H9 (cell line): Measurements from ENCODE around the gene AMH. TPM values are rescaled to one million over a fixed set of nuclear protein-coding genes. Genes with fewer than 3 reads are reported as not detected.

Experiments
- DNase-seq: peaks from one replicate; pipeline ENCODE4 v3.0.0-alpha.2; 2017
- H2AFZ ChIP-seq: one replicate; pipeline ENCODE4 v1.6.1; 2013; ENCODE audit warnings: mild to moderate bottlenecking, low read length, control low read depth, moderate library complexity
- H2AK5ac ChIP-seq: 2 replicates; pipeline ENCODE4 v1.6.1; 2013; ENCODE audit warnings: low read length, control low read depth, mixed read lengths; ENCODE audit not compliant: insufficient read length
- H2BK120ac ChIP-seq: one replicate; pipeline ENCODE4 v1.6.1; 2013; ENCODE audit warnings: low read depth, mild to moderate bottlenecking, low read length, control low read depth, inconsistent platforms; ENCODE audit not compliant: poor library complexity, severe bottlenecking
- H2BK12ac ChIP-seq: 2 replicates; pipeline ENCODE4 v1.6.1; 2013; ENCODE audit warnings: low read length, control low read depth, mixed read lengths, low read depth; ENCODE audit not compliant: insufficient read length
- H2BK15ac ChIP-seq: 2 replicates; pipeline ENCODE4 v1.6.1; 2013; ENCODE audit warnings: low read depth, low read length, control low read depth
- H2BK20ac ChIP-seq: one replicate; pipeline ENCODE4 v1.6.1; 2013; ENCODE audit warnings: low read depth, mild to moderate bottlenecking, low read length, control low read depth, inconsistent platforms; ENCODE audit not compliant: poor library complexity, severe bottlenecking
- H2BK5ac ChIP-seq: 2 replicates; pipeline ENCODE4 v1.6.1; 2013; ENCODE audit warnings: low read length, control low read depth, mixed read lengths; ENCODE audit not compliant: insufficient read length
- H3K14ac ChIP-seq: 2 replicates; pipeline ENCODE4 v1.6.1; 2013; ENCODE audit warnings: low read length, control low read depth; ENCODE audit not compliant: insufficient read depth
- H3K18ac ChIP-seq: 2 replicates; pipeline ENCODE4 v1.6.1; 2013; ENCODE audit warnings: low read depth, mild to moderate bottlenecking, mixed read lengths, low read length, control low read depth; ENCODE audit not compliant: insufficient read length
- H3K23ac ChIP-seq: 2 replicates; pipeline ENCODE4 v1.6.1; 2013; ENCODE audit warnings: low read length, control low read depth, mixed read lengths, low read depth; ENCODE audit not compliant: insufficient read length
- H3K23me2 ChIP-seq: 2 replicates; pipeline ENCODE4 v1.6.1; 2013; ENCODE audit warnings: low read depth, mild to moderate bottlenecking, mixed read lengths, low read length, control low read depth; ENCODE audit not compliant: insufficient read length, poor library complexity, severe bottlenecking
- H3K27ac ChIP-seq: 2 replicates; pipeline ENCODE4 v1.5.1; 2013; ENCODE audit warnings: low read length, control low read depth, mixed read lengths, low read depth; ENCODE audit not compliant: insufficient read length
- H3K27me3 ChIP-seq: 2 replicates; pipeline ENCODE4 v1.6.1; 2013; ENCODE audit warnings: low read length, control low read depth, inconsistent platforms; ENCODE audit not compliant: insufficient read depth
- H3K4ac ChIP-seq: 2 replicates; pipeline ENCODE4 v1.6.1; 2013; ENCODE audit warnings: low read depth, mild to moderate bottlenecking, control low read depth, inconsistent platforms, low read length, moderate library complexity
- H3K4me1 ChIP-seq: 2 replicates; pipeline ENCODE4 v1.6.1; 2013; ENCODE audit warnings: low read length, control low read depth, inconsistent platforms; ENCODE audit not compliant: insufficient read depth
- H3K4me2 ChIP-seq: 2 replicates; pipeline ENCODE4 v1.6.1; 2013; ENCODE audit warnings: low read length, control low read depth, mixed read lengths; ENCODE audit not compliant: insufficient read length, insufficient read depth
- H3K56ac ChIP-seq: 2 replicates; pipeline ENCODE4 v1.6.1; 2013; ENCODE audit warnings: low read depth, mild to moderate bottlenecking, mixed read lengths, low read length, control low read depth; ENCODE audit not compliant: insufficient read length
- H3K79me1 ChIP-seq: 2 replicates; pipeline ENCODE4 v1.6.1; 2013; ENCODE audit warnings: low read depth, mild to moderate bottlenecking, moderate library complexity, low read length, control low read depth, inconsistent platforms; ENCODE audit not compliant: insufficient read depth, poor library complexity, severe bottlenecking
- H3K79me2 ChIP-seq: 2 replicates; pipeline ENCODE4 v1.6.1; 2013; ENCODE audit warnings: low read length, control low read depth, inconsistent platforms; ENCODE audit not compliant: insufficient read depth
- H3K9ac ChIP-seq: 2 replicates; pipeline ENCODE4 v1.6.1; 2013; ENCODE audit warnings: low read length, control low read depth, mixed read lengths; ENCODE audit not compliant: insufficient read length; ENCODE audit errors: extremely low read depth
- H3K9me3 ChIP-seq: one replicate; pipeline ENCODE4 v1.6.1; 2013; ENCODE audit warnings: low read depth, low read length, inconsistent platforms; ENCODE audit not compliant: control insufficient read depth
- H3T11ph ChIP-seq: one replicate; pipeline ENCODE4 v1.6.1; 2013; ENCODE audit warnings: mild to moderate bottlenecking, low read length, control low read depth, inconsistent platforms
- H4K20me1 ChIP-seq: one replicate; pipeline ENCODE4 v1.6.1; 2013; ENCODE audit not compliant: control insufficient read depth, insufficient read length, insufficient read depth
- H4K5ac ChIP-seq: 2 replicates; pipeline ENCODE4 v1.6.1; 2013; ENCODE audit warnings: low read depth, mild to moderate bottlenecking, mixed read lengths, low read length, control low read depth; ENCODE audit not compliant: insufficient read length
- H4K8ac ChIP-seq: replicated peaks from 2 replicates; pipeline ENCODE4 v1.6.1; 2013; ENCODE audit warnings: low read length, control low read depth, mixed read lengths, low read depth; ENCODE audit not compliant: insufficient read length
- H4K91ac ChIP-seq: 2 replicates; pipeline ENCODE4 v1.6.1; 2013; ENCODE audit warnings: low read depth, mild to moderate bottlenecking, moderate library complexity, mixed read lengths, low read length, control low read depth; ENCODE audit not compliant: insufficient read length
- H3K27ac Mint-ChIP-seq, 3 experiments: 2 replicates in 2 of 3; 3 replicates in 1 of 3; pipeline ENCODE4 v1.8.0; 2020 to 2021; ENCODE audit warnings: mixed read lengths in 3 of 3, mild to moderate bottlenecking in 1 of 3, moderate library complexity in 1 of 3
- H3K27me3 Mint-ChIP-seq: 2 replicates; pipeline ENCODE4 v1.8.0; 2021; ENCODE audit warnings: low read depth, mild to moderate bottlenecking, moderate library complexity, mixed read lengths
- H3K36me3 Mint-ChIP-seq, 3 experiments: 2 replicates in 2 of 3; 3 replicates in 1 of 3; pipeline ENCODE4 v1.8.0; 2020 to 2021; ENCODE audit warnings: low read depth in 3 of 3, mixed read lengths in 3 of 3; ENCODE audit not compliant: insufficient read depth in 1 of 3
- H3K4me1 Mint-ChIP-seq, 2 experiments: 2 replicates each; pipeline ENCODE4 v1.8.0; 2020; ENCODE audit warnings: mixed read lengths in 2 of 2
- H3K4me3 Mint-ChIP-seq, 2 experiments: 2 replicates in 1 of 2; 3 replicates in 1 of 2; pipeline ENCODE4 v1.8.0; 2020 to 2021; ENCODE audit warnings: mild to moderate bottlenecking in 2 of 2, mixed read lengths in 2 of 2, moderate library complexity in 1 of 2
- H3K9me3 Mint-ChIP-seq, 2 experiments: 2 replicates in 1 of 2; 3 replicates in 1 of 2; pipeline ENCODE4 v1.8.0; 2020; ENCODE audit warnings: mild to moderate bottlenecking in 2 of 2, mixed read lengths in 2 of 2, moderate library complexity in 1 of 2
- WGBS: extraction: QIAGEN DNeasy Blood & Tissue Kit; methylation state at CpG from one replicate; pipeline ENCODE4 v1.1.7; 2013; ENCODE audit warnings: missing lambda C conversion rate, low lambda C conversion rate, mixed read lengths; ENCODE audit not compliant: insufficient read length; ENCODE audit errors: extremely low coverage; 5-methylcytosine and 5-hydroxymethylcytosine counted together
- total RNA-seq: library from RNA; stranded (reverse); gene quantifications from 2 replicates; pipeline ENCODE4 v1.2.1, GENCODE V29; 2021
- TF ChIP-seq, protein P1 (sequence below): fragments of 200-600 bp; sonication (generic); conservative IDR thresholded peaks from 3 replicates; pipeline ENCODE4 v1.8.0; 2021; ENCODE audit warnings: antibody characterized with exemption, mild to moderate bottlenecking

Gene AMH
- total RNA-seq, 1 experiment from 2014 or later: 70.7 TPM

DNA sequence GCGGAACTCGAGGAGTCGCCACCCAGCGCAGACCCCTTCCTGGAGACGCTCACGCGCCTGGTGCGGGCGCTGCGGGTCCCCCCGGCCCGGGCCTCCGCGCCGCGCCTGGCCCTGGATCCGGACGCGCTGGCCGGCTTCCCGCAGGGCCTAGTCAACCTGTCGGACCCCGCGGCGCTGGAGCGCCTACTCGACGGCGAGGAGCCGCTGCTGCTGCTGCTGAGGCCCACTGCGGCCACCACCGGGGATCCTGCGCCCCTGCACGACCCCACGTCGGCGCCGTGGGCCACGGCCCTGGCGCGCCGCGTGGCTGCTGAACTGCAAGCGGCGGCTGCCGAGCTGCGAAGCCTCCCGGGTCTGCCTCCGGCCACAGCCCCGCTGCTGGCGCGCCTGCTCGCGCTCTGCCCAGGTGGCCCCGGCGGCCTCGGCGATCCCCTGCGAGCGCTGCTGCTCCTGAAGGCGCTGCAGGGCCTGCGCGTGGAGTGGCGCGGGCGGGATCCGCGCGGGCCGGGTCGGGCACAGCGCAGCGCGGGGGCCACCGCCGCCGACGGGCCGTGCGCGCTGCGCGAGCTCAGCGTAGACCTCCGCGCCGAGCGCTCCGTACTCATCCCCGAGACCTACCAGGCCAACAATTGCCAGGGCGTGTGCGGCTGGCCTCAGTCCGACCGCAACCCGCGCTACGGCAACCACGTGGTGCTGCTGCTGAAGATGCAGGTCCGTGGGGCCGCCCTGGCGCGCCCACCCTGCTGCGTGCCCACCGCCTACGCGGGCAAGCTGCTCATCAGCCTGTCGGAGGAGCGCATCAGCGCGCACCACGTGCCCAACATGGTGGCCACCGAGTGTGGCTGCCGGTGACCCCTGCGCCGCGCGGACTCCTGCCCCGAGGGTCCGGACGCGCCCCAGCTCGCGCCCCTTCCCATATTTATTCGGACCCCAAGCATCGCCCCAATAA is 2.3 kb downstream of the AMH start:
- no peak overlapping the region for H2BK5ac ChIP-seq
- H3K14ac ChIP-seq: no peak overlapping the region; the same call in 1 of the 2 replicates
- no peak overlapping the region for H3K18ac ChIP-seq
- Mint-ChIP-seq H3K27me3 (peaks cover 11% of the 10 kb centered on the region), H3K36me3 (peaks cover 0 to 10% (median 0%) of the 10 kb centered on the region in 3 experiments; a peak in 3 of 7 replicates), H3K27ac (no peak overlapping the region), H3K9me3 (no peaks in the 10 kb centered on the region), H3K4me3 (no peak overlapping the region), H3K4me1 (peaks cover 4% of the 10 kb centered on the region in 2 experiments)
- H4K91ac ChIP-seq: no peak overlapping the region
- H4K5ac ChIP-seq: no peak overlapping the region
- no peak overlapping the region for H3K4ac ChIP-seq
- no peak overlapping the region for H3K4me2 ChIP-seq
- no peak overlapping the region for H3K9ac ChIP-seq
- H2AFZ ChIP-seq: no peak overlapping the region
- H3K79me2 ChIP-seq: no peaks in the 10 kb centered on the region
- H3K27ac ChIP-seq: no peak overlapping the region
- H3K4me1 ChIP-seq: no peaks in the 10 kb centered on the region
- no peak overlapping the region for H3K56ac ChIP-seq
- H4K8ac ChIP-seq: no peak overlapping the region
- TF ChIP-seq, protein P1, sequence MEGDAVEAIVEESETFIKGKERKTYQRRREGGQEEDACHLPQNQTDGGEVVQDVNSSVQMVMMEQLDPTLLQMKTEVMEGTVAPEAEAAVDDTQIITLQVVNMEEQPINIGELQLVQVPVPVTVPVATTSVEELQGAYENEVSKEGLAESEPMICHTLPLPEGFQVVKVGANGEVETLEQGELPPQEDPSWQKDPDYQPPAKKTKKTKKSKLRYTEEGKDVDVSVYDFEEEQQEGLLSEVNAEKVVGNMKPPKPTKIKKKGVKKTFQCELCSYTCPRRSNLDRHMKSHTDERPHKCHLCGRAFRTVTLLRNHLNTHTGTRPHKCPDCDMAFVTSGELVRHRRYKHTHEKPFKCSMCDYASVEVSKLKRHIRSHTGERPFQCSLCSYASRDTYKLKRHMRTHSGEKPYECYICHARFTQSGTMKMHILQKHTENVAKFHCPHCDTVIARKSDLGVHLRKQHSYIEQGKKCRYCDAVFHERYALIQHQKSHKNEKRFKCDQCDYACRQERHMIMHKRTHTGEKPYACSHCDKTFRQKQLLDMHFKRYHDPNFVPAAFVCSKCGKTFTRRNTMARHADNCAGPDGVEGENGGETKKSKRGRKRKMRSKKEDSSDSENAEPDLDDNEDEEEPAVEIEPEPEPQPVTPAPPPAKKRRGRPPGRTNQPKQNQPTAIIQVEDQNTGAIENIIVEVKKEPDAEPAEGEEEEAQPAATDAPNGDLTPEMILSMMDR: no peak
- no peak overlapping the region for H2BK20ac ChIP-seq
- H2BK15ac ChIP-seq: no peak overlapping the region
- H3K27me3 ChIP-seq: no peaks in the 10 kb centered on the region; the same call in 1 of the 2 replicates
- H2BK120ac ChIP-seq: no peak overlapping the region
- no peaks in the 10 kb centered on the region for H4K20me1 ChIP-seq
- H3K23ac ChIP-seq: no peak overlapping the region
- H3K23me2 ChIP-seq: peaks cover 10% of the 10 kb centered on the region
- no peaks in the 10 kb centered on the region for H3K9me3 ChIP-seq
- H2BK12ac ChIP-seq: no peak overlapping the region
- H3K79me1 ChIP-seq: no peaks in the 10 kb centered on the region
- H3T11ph ChIP-seq: no peak overlapping the region
- DNase-seq: no peak
- no peak overlapping the region for H2AK5ac ChIP-seq
- no CpG with 5 or more reads among the region's 125 CpGs for WGBS
